HEK293 (cell line): ENCODE data around the gene TPR.
A peak's percentile ranks its signal among the peaks of the same experiment; 100 is the strongest.

Experiments
- CTCF ChIA-PET: fragments of 350-600 bp; formaldehyde crosslinking; extraction: SDS; loops from one replicate; lab custom pipeline; 2021; ENCODE audit warnings: antibody characterized with exemption; lab: Yijun Ruan, JAX
- POLR2A ChIA-PET: fragments of 300-600 bp; formaldehyde crosslinking; extraction: SDS; loops from one replicate; lab custom pipeline; 2020; ENCODE audit warnings: antibody characterized with exemption, inconsistent platforms; lab: Yijun Ruan, JAX
- H3K27ac ChIP-seq: fragments of 200-500 bp; sonication (Bioruptor generic); 2 replicates; pipeline ENCODE4 v1.5.1; 2014; ENCODE audit warnings: low read depth, low read length, control low read depth, inconsistent platforms; ENCODE audit errors: extremely low read depth
- H3K36me3 ChIP-seq, 2 experiments: fragments of 200-500 bp in 1 of 2; sonication (Bioruptor generic) in 1 of 2; 1 replicate in 1 of 2; 2 replicates in 1 of 2; pipeline ENCODE4 v1.5.1; 2014 to 2017; ENCODE audit warnings: inconsistent platforms in 2 of 2, low read length in 2 of 2; ENCODE audit not compliant: control insufficient read depth in 2 of 2, insufficient read depth in 1 of 2
- H3K4me1 ChIP-seq: fragments of 200-500 bp; sonication (Bioruptor generic); 2 replicates; pipeline ENCODE4 v1.5.1; 2014; ENCODE audit warnings: mild to moderate bottlenecking, low read length, inconsistent platforms; ENCODE audit not compliant: control insufficient read depth, insufficient read depth
- H3K4me3 ChIP-seq: 2 replicates; pipeline ENCODE4 v1.5.1; 2011; ENCODE audit warnings: low read depth, mild to moderate bottlenecking, control low read depth, low read length, moderate library complexity
- H3K9me3 ChIP-seq: fragments of 200-500 bp; sonication (Bioruptor generic); 2 replicates; pipeline ENCODE4 v1.5.1; 2014; ENCODE audit warnings: low read depth, low read length, inconsistent platforms; ENCODE audit not compliant: control insufficient read depth, insufficient read depth
- BCL11B ChIP-seq: fragments of 450-650 bp; formaldehyde crosslinking; IDR thresholded peaks from 2 replicates; pipeline ENCODE4 v1.5.1; 2016; ENCODE audit warnings: low read depth, missing biosample characterization, missing genetic modification characterization
- HOXD13 ChIP-seq: sonication (generic); formaldehyde crosslinking; IDR thresholded peaks from 2 replicates; pipeline ENCODE4 v1.8.0; 2022; ENCODE audit warnings: missing genetic modification reagents, borderline replicate concordance
- KLF16 ChIP-seq: fragments of 450-650 bp; formaldehyde crosslinking; IDR thresholded peaks from 2 replicates; pipeline ENCODE4 v1.5.1; 2017; ENCODE audit warnings: missing biosample characterization, missing genetic modification characterization
- SETDB1 ChIP-seq: IDR thresholded peaks from one replicate; pipeline ENCODE4 v1.6.1; 2017; ENCODE audit warnings: mild to moderate bottlenecking, low read length, moderate library complexity, mixed read lengths; ENCODE audit not compliant: insufficient read length
- ZBTB21 ChIP-seq: fragments of 450-650 bp; formaldehyde crosslinking; IDR thresholded peaks from 2 replicates; pipeline ENCODE4 v1.5.1; 2017; ENCODE audit warnings: missing biosample characterization, missing genetic modification characterization
- ZNF16 ChIP-seq: fragments of 450-650 bp; formaldehyde crosslinking; IDR thresholded peaks from 2 replicates; pipeline ENCODE4 v1.5.1; 2016; ENCODE audit warnings: low read depth, missing biosample characterization, missing genetic modification characterization
- ZNF174 ChIP-seq: fragments of 450-650 bp; formaldehyde crosslinking; IDR thresholded peaks from 2 replicates; pipeline ENCODE4 v1.5.0; 2017; ENCODE audit warnings: missing biosample characterization, mild to moderate bottlenecking, missing genetic modification characterization
- ZNF184 ChIP-seq: fragments of 450-650 bp; IDR thresholded peaks from 2 replicates; pipeline ENCODE4 v1.5.1; 2018; ENCODE audit warnings: missing biosample characterization, mild to moderate bottlenecking, missing genetic modification characterization
- ZNF248 ChIP-seq: fragments of 450-650 bp; formaldehyde crosslinking; IDR thresholded peaks from 2 replicates; pipeline ENCODE4 v1.5.1; 2017; ENCODE audit warnings: missing biosample characterization, missing genetic modification characterization
- ZNF558 ChIP-seq: fragments of 450-650 bp; formaldehyde crosslinking; IDR thresholded peaks from 2 replicates; pipeline ENCODE4 v1.5.1; 2016; ENCODE audit warnings: missing biosample characterization, missing genetic modification characterization
- ZNF571 ChIP-seq: fragments of 450-650 bp; formaldehyde crosslinking; IDR thresholded peaks from 2 replicates; pipeline ENCODE4 v1.5.0; 2017; ENCODE audit warnings: missing biosample characterization, missing genetic modification characterization
- ZNF654 ChIP-seq: fragments of 450-650 bp; formaldehyde crosslinking; IDR thresholded peaks from 2 replicates; pipeline ENCODE4 v1.5.1; 2016; ENCODE audit warnings: low read depth, missing biosample characterization, missing genetic modification characterization
- ZNF670 ChIP-seq: fragments of 450-650 bp; formaldehyde crosslinking; IDR thresholded peaks from 2 replicates; pipeline ENCODE4 v1.5.1; 2016; ENCODE audit warnings: missing biosample characterization, missing genetic modification characterization, low read depth
- ZNF707 ChIP-seq: fragments of 450-650 bp; formaldehyde crosslinking; IDR thresholded peaks from 2 replicates; pipeline ENCODE4 v1.5.1; 2016; ENCODE audit warnings: missing biosample characterization, missing genetic modification characterization
- ZXDB ChIP-seq: fragments of 450-650 bp; formaldehyde crosslinking; IDR thresholded peaks from 2 replicates; pipeline ENCODE4 v1.5.1; 2016; ENCODE audit warnings: missing biosample characterization, missing genetic modification characterization
- TF ChIP-seq, protein P1 (sequence below): IDR thresholded peaks from 2 replicates; pipeline ENCODE4 v1.6.1; 2011; ENCODE audit warnings: mild to moderate bottlenecking, low read depth, low read length, borderline replicate concordance
- TF ChIP-seq, protein P2 (sequence below): fragments of 450-650 bp; formaldehyde crosslinking; IDR thresholded peaks from 2 replicates; pipeline ENCODE4 v1.5.1; 2016; ENCODE audit warnings: missing biosample characterization, missing genetic modification characterization
- TF ChIP-seq, protein P3 (sequence below): fragments of 450-650 bp; formaldehyde crosslinking; IDR thresholded peaks from 2 replicates; pipeline ENCODE4 v1.5.1; 2016; ENCODE audit warnings: missing biosample characterization, missing genetic modification characterization

Gene TPR

DNA sequence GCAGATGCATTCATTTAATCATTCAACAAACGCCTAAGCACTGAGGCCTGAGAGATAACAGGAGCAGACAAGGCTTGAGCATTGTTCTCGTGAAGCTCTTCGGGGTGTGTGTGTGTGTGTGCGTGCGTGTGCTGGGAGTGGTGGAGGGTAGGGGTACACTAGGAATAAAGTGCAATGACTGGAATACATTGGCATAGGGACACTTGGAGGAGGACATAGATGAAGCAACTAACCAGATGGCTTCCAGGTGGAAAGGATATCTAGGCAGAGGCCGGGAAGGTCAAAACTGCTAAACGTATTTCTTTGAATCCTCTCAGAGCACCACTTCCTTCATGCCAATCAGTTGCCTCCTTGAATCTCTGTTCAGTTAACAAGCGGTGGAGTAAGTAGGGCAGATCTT, 92.6 kb downstream of the TPR start:
- no peaks in the 10 kb centered on the region for H3K4me1 ChIP-seq
- H3K36me3 ChIP-seq = no peaks in the 10 kb centered on the region
- TF ChIP-seq, protein P1, sequence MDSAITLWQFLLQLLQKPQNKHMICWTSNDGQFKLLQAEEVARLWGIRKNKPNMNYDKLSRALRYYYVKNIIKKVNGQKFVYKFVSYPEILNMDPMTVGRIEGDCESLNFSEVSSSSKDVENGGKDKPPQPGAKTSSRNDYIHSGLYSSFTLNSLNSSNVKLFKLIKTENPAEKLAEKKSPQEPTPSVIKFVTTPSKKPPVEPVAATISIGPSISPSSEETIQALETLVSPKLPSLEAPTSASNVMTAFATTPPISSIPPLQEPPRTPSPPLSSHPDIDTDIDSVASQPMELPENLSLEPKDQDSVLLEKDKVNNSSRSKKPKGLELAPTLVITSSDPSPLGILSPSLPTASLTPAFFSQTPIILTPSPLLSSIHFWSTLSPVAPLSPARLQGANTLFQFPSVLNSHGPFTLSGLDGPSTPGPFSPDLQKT = no peak
- TF ChIP-seq, protein P2, sequence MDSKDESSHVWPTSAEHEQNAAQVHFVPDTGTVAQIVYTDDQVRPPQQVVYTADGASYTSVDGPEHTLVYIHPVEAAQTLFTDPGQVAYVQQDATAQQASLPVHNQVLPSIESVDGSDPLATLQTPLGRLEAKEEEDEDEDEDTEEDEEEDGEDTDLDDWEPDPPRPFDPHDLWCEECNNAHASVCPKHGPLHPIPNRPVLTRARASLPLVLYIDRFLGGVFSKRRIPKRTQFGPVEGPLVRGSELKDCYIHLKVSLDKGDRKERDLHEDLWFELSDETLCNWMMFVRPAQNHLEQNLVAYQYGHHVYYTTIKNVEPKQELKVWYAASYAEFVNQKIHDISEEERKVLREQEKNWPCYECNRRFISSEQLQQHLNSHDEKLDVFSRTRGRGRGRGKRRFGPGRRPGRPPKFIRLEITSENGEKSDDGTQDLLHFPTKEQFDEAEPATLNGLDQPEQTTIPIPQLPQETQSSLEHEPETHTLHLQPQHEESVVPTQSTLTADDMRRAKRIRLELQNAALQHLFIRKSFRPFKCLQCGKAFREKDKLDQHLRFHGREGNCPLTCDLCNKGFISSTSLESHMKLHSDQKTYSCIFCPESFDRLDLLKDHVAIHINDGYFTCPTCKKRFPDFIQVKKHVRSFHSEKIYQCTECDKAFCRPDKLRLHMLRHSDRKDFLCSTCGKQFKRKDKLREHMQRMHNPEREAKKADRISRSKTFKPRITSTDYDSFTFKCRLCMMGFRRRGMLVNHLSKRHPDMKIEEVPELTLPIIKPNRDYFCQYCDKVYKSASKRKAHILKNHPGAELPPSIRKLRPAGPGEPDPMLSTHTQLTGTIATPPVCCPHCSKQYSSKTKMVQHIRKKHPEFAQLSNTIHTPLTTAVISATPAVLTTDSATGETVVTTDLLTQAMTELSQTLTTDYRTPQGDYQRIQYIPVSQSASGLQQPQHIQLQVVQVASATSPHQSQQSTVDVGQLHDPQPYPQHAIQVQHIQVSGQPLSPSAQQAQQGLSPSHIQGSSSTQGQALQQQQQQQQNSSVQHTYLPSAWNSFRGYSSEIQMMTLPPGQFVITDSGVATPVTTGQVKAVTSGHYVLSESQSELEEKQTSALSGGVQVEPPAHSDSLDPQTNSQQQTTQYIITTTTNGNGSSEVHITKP = no peak
- TF ChIP-seq SETDB1 = no peak
- no peak for TF ChIP-seq ZNF248
- no peak for TF ChIP-seq ZNF558 (tag by site-specific recombination)
- TF ChIP-seq BCL11B = no peak
- TF ChIP-seq ZNF16 (tag by site-specific recombination) = no peak
- TF ChIP-seq, protein P3, sequence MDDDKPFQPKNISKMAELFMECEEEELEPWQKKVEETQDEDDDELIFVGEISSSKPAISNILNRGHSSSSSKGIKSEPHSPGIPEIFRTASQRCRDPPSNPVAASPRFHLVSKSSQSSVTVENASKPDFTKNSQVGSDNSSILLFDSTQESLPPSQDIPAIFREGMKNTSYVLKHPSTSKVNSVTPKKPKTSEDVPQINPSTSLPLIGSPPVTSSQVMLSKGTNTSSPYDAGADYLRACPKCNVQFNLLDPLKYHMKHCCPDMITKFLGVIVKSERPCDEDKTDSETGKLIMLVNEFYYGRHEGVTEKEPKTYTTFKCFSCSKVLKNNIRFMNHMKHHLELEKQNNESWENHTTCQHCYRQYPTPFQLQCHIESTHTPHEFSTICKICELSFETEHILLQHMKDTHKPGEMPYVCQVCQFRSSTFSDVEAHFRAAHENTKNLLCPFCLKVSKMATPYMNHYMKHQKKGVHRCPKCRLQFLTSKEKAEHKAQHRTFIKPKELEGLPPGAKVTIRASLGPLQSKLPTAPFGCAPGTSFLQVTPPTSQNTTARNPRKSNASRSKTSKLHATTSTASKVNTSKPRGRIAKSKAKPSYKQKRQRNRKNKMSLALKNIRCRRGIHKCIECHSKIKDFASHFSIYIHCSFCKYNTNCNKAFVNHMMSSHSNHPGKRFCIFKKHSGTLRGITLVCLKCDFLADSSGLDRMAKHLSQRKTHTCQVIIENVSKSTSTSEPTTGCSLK (tag by site-specific recombination) = no peak
- no peak for TF ChIP-seq ZNF707 (tag by site-specific recombination)
- no peak for TF ChIP-seq HOXD13 (CRISPR knock-in tag)
- TF ChIP-seq KLF16 (tag by site-specific recombination) = no peak
- no peak for TF ChIP-seq ZNF184
- TF ChIP-seq ZXDB (tag by site-specific recombination) = no peak
- ChIA-PET CTCF (no interaction called here), POLR2A (no interaction called here)
- no peak overlapping the region for H3K27ac ChIP-seq
- H3K4me3 ChIP-seq = no peak overlapping the region
- H3K9me3 ChIP-seq = no peaks in the 10 kb centered on the region

DNA sequence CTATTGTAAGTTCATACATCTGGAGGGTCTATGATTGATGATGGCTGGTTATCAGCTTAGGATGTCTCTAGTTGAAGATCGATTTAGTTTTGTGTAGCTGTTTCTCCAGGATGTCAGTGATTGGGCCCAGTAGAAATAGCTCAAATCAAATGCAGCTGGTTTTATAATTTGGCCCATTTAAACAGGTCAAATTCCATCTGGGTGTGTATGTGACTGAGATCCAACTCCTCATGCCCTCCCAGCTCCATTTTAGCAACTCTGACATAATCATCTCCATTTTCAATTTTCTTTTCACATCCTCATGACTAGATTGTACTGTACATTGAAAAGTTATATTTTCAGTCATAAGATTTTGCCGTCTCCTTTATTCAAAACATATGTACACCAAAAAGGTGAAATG, 99.2 kb downstream of the TPR start:
- H3K4me3 ChIP-seq = no peak overlapping the region
- H3K4me1 ChIP-seq = no peaks in the 10 kb centered on the region
- CTCF ChIA-PET = no interaction called here
- no peak overlapping the region for H3K27ac ChIP-seq
- no peaks in the 10 kb centered on the region for H3K36me3 ChIP-seq
- POLR2A ChIA-PET = no interaction called here
- no peaks in the 10 kb centered on the region for H3K9me3 ChIP-seq
- no peak for TF ChIP-seq ZNF571 (tag by site-specific recombination)
- no peak for TF ChIP-seq ZBTB21 (tag by site-specific recombination)
- no peak for TF ChIP-seq ZNF174

DNA sequence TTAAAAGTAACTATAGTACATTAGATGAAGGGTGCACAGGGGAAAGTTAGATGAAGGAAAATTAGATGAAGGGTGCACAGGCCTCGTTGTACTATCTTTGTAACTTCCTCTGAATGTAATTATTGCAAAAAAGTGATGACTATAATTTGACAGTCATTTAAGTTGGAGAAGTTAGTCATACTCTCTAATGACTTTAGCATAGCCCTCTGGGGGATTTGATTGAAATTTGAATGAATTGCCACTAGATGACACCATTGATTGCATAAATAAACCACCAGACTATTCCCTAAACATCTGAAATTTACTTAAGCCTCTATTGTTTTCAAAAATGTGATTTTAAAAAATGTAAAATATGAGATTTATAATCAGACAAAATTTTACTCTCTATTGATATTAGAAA, 102.6 kb downstream of the TPR start:
- Histone ChIP-seq H3K4me3 (no peak overlapping the region), H3K4me1 (no peaks in the 10 kb centered on the region), H3K36me3 (no peaks in the 10 kb centered on the region), H3K9me3 (no peaks in the 10 kb centered on the region), H3K27ac (no peak overlapping the region)
- CTCF ChIA-PET = no interaction called here
- POLR2A ChIA-PET = no interaction called here
- TF ChIP-seq ZNF670 = no peak
- peak; percentile 45 for TF ChIP-seq ZNF654 (tag by site-specific recombination)
